IPS-NIHi7 (cell line): Measurements from ENCODE around the gene STX12.

Experiments used
- DNase-seq: peaks from one replicate; pipeline ENCODE4 v3.0.0; 2012; ENCODE audit warnings: mixed read lengths; ENCODE audit errors: extremely low spot score

Gene STX12

DNA sequence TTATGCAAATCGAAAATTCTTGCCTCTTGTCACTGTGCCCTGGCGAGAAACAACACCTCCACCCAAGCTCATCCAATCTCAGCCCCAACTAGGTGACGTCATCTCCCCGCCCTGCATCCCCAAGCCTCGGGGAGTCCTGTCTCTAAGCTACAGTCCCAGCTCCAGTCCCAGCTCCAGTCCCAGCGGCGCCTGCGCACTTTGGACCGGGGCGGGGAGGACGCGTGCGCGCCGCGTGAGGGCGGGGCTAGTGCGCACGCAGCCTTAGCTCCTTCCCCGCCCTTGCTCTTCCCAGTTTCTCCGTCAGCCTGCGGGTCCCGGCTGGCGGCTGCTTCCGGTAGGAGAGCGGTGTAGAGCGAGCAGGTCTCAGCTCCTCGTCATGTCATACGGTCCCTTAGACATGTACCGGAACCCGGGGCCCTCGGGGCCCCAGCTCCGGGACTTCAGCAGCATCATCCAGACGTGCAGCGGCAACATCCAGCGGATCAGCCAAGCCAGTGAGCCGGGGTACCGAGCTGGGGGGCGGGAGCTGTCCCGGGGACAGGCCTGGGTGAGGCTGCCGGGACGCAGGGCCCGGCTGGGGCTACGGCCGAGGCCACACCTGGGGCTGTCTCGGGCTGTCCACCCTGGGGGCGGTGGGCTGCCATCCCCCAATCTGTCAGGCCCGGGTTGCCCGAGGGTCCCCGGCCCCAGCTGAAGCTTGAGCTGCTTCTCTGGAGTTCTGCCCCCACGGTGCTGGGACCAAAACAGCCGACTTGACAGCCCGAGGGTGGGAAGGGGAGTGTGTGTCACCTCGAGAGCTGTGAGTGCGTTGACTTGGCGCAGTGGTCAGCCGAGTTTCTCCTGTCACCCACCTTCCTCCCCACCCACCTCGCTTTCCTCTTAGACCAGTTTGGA, at the start of gene STX12:
TSS of gene STX12 (plus strand) at position 288 of the 894 bp plus-strand sequence. CDS start at position 377, 89 bp downstream.
- peak; percentile 100 for DNase-seq

DNA sequence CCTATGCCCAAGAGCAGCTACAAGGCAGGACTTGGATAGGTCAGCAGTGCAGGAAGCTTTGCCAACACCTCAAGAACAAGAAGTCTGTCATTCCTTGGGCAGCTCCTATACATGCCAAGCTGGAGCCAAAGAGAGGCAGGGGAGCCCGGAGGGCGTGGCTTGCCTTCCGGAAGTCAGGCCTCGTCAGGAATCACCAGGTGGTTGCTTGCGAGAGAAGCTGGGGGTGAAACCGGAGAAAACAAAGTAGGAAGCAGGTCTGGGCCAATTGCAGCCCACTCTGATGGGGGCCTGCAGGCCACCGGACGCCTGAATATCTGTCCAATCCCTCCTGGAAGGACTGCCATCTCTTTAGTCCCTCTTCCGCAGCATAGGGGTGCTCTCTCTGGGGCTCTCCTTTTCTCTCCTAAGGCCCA, 48.1 kb upstream of the STX12 start:
- peak; percentile 59 for DNase-seq

DNA sequence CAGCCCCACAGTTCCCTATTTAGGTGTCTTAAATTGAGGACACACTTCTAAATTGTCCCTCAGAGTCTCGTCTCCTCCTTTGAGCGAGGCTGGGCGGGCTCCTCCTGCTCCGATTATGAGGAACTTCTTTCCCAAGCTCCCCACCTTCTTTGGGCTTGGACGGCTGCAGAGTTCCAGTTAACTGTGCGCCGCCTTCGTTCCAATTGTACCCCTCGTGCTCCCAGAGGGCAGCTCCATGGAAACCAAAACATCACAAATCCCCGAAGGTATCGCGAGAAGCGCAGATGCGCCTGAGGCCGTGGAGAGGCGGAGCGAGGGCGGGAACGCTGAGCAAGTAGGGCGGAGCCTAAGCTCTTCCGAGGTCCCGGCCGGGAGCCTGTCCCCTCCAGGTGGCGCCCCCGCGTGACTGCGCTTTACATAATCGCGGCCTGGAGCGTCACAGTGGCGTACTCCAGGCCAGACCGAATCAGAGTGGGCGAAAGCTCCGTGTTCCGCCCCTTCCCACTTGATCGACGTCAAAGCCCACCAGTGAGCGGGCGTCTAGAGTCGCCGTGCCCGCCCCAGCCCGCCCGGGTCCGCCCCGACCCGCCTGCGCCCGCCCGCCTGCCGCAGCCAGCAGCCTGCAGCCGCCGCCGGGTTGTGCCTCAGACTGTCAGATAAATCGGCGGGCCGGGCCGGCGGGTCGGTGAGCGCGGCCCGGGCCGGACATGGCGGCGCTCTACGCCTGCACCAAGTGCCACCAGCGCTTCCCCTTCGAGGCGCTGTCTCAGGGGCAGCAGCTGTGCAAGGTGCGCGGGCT, 47.4 kb upstream of the STX12 start, which contains the start of gene FAM76A:
TSS of gene FAM76A (plus strand) at position 588 of the 799 bp plus-strand sequence. CDS start at position 708, 120 bp downstream.
- peak; percentile 99 for DNase-seq

DNA sequence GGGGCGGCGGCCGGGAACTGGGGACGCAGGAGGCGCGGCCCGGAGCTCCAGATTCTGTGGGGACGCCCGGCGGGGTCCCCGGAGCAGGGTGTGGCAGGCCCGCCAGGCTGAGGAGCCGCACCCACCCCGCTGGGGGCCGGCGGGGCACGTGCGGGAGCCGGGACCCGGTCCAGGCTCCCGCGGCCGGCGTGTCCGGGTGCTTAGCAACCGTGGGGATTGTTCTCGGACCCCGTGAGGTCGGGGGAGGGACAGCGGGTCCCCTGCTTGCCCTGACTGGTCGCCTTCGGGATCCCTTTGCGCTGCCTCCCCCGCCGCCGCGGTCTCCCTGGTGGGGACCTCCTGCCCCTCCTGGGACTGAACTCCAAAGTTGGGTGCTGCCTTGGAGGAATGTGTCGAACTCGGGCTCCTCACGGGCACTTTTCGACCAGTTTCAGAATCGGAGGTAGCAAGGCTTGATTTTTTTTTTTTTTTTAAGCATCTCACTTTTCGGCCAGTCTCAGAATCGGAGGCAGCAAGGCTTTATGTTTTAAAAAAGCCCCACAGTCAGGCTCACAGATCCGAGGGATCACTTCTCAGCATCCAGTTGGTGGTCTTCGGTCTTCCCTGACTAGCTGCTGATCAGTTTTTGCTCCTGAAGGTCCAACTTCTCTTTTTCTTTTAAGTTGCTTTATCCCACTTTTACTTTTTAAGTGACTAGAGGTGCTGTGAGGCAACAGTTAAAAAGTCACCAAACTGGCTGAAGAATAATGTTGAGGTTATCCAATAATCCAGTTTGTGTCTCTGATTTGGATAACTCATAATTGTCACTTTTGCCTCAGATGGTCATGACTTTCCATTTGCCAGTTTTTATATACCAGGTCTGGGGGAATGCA, 46.6 kb upstream of the STX12 start:
- DNase-seq, result peak; percentile 76

DNA sequence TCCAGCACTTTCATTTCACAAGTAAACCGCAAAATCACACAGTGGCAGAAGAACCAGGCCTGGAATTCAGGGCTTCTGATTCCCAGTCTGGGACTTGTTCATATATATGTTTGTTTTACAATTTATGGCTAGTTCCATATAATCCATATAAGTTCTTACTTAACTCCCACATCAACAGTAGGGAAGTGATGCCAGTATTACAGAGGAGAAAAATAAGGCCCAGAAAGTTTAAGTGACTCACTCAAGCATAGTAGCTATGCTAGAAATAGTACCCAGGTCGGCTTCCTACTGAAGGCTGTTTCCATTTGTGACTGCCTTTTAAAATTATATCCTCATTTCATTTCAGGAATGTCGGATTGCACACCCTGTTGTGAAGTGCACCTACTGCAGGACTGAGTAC, 45.9 kb upstream of the STX12 start:
- no peak for DNase-seq

DNA sequence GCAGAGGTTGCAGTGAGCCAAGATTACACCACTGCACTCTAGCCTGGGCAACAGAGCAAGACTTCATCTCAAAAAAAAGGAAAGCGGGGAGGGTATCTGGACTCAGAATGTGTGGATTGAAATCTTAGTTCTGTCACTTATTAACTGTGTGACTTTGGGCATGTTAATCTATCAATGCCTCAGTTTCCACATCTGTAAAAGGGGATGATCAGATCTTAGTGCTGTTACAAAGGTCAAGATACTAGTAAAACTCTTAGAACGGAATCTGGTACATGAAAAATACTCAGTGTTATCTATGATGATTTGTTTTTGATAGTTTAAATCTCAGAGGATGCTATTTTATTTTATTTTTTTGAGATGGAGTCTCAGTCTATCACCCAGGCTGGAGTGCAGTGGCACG, 36.8 kb upstream of the STX12 start:
- DNase-seq, result no peak

DNA sequence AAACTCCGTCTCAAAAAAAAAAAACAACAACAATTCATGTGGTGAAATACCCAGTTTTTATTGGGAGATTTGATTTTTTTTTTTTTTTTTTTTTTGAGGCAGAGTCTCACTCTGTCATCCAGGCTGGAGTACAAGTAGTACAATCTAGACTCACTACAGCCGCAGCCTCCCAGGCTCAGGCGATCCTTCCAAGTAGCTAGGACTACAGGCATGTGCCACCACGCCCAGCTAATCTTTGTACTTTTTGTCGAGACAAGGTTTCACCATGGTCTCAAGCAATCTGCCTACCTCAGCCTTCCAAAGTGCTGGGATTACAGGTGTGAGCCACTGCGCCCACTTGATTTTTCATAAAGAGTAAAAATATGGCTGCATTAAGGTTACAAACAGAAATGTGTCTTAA, 31.9 kb upstream of the STX12 start:
- no peak for DNase-seq

DNA sequence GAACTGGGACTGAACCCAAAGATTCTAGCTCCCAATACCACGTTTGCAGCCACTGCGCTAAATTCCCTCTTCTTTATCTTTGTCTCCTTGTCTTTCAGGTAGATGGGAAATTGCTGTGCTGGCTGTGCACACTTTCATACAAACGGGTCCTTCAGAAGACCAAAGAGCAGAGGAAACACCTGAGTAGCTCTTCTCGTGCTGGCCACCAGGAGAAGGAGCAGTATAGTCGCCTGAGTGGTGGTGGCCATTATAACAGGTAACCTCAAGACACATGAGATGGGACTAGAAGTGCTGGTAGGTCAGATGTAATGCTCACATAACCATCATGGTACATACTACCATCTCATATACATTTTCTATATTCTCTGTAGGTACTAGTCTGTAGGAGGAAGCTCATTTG, 28.5 kb upstream of the STX12 start:
- no peak for DNase-seq

DNA sequence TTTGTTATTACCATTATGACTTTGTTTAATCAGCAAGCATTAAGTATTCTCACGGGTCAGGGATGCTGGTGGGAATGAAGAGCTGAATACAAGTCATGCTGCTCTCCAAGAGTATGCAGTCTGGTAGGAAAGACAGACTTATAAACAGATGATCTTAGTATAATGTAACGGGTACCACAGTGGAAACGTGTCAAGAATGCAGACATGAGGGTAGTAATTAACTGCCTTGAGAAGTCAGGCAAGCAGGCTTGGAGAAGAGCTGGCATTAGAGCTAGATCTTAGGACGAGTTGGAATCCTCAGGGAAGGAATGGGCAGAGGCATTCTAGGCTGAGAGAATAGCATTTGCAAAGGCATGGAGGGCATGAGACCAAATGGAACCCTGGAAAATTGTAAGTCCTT, 27.6 kb upstream of the STX12 start:
- no peak for DNase-seq

DNA sequence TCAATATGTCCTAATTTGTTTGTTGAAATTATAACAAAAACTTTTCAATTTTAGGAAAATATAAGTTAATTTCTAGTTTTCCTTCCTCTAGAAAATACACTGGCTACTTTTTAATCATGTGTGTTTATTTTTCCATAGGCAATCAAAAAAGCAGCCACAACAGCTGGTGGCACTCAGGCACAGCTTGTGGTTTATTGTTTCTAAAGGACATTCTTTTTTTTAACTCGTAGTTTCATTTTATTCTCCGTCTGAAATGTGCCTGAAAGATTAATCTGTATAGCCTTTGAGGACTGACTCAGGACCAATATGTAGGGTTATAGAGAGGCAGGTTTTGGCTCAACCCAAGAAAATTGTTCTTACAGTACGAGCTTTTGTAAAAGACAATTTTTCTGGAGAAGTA, 20.7 kb upstream of the STX12 start:
- no peak for DNase-seq

DNA sequence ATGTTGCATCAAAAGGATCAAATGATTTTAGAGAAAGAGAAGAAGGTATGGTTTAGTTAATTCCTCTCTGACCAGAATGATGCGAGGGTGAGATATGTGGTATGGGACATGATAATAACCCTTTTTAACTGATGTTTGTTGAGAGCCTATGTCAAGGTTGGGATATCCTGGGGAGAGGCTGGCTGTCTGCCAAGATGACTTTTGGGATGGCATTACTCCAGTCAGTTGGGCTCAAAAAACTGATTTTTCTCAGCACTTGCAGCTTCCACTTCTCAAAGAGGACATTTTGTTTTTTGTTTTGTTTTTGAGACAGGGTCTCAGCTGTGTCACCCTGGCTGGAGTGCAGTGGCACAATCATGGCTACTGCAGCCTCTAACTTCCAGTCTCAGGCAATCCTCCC, 17.7 kb upstream of the STX12 start:
- no peak for DNase-seq

DNA sequence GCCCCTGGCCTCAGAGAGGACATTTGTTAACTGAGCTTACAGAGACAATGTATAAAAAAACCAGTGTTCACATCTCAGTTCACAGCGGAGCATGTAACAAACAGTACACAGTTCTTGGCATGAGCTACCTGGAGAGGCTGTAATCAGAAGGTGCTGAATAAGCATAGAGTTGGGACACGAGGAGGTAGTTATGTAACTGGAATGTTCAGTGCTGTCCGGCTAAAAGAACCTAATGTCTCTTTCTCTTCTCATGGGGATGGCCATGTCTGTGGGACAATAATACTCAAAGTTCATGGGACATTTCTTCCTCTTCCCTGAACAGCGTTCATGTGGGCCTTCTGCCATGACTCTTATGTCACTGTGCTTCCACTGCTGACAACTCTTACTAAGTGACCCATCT, 17.2 kb upstream of the STX12 start:
- no peak for DNase-seq

DNA sequence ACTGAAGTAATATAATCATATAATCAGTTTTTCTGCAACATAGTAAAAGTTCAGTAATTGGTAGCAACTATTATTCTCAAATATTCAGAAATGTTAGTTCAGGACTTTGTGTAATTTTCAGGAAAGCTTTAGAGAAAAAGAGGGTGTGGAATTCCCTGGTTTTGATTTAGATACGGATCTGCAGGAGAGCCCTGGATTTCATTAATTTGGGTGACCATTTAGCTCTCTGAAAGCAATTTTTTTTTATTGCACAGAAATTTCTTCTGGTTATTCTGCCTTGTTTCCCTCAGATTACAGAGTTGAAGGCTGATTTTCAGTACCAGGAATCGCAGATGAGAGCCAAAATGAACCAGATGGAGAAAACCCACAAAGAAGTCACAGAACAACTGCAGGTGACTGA, 13.8 kb upstream of the STX12 start:
- no peak for DNase-seq

DNA sequence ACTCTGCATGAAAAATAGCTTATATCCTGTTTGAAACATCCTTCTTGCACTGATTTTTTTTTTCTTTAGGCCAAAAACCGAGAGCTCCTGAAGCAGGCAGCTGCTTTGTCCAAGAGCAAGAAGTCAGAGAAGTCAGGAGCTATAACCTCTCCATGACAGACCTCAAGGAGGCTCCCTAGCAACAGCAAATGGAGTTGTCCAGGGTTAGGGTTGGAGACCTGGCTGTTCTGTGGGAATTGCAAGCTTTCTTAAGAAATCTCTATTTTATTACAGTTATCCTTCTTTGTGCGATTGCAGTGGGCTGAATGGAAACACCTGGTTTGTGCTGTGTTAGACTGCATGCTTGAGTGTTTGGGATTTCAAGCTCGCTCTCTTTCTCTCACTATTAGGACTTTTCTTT, 12.6 kb upstream of the STX12 start:
- peak; percentile 18 for DNase-seq

DNA sequence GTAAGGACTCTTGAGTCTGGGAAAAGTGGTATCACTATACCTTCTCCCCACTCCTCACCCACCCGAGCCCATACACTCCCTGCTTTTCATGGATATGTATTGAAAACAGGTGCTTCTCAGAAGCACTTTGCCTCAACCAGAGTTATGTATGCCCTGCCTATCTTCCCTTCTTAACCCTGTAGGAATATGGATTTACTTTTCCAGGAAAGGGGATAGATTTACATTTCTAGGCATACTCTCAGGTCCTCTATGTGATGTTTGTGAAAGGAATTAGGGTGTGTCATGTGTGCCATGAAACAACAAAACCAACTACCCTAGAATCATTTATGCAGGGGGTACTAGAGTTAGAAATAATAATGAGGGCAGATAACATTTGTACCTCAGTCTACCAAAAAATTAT, 11.0 kb upstream of the STX12 start:
- no peak for DNase-seq

DNA sequence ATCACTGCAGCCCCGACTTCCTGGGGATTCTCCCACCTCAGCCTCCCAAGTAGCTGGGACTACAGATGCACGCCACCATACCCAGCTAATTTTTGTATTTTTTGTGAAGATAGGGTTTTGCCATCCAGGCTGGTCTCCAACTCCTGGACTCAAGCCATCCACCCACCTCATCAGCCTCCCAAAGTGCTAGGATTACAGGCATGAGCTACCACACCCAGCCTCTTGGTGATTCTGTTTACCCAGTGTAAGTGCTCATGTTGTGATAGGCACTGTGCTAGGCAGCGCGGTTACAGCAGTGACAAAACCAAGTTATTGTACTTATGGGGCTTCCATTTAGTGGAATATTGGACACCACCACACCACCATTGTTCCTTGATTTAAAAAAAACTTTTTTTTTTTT, 9.7 kb upstream of the STX12 start:
- DNase-seq, result no peak

DNA sequence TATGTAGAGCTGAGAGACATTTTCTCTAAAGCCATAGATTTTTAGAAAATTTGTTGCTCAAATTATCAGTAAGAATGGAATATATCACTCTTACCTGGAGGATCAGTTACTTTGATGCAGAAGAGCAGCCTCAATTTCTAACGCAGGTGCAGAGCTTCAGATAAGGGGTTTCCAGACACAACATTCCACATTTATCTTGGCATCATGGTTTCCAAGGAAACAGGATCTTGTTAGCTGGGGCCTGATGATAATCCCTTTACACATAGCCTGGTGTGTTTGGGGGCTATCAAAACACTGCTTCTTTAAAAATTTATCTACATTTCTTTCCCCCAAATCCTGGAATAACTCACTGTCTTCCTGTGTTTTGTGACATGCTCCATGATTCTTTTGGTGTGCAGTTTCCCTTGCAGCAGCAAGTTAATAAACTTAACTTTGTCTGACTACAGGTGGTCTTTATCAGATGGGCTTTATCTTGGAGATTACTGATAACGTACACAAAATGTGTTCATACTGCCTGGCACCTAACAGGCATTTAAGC, 2.7 kb upstream of the STX12 start:
- no peak for DNase-seq

DNA sequence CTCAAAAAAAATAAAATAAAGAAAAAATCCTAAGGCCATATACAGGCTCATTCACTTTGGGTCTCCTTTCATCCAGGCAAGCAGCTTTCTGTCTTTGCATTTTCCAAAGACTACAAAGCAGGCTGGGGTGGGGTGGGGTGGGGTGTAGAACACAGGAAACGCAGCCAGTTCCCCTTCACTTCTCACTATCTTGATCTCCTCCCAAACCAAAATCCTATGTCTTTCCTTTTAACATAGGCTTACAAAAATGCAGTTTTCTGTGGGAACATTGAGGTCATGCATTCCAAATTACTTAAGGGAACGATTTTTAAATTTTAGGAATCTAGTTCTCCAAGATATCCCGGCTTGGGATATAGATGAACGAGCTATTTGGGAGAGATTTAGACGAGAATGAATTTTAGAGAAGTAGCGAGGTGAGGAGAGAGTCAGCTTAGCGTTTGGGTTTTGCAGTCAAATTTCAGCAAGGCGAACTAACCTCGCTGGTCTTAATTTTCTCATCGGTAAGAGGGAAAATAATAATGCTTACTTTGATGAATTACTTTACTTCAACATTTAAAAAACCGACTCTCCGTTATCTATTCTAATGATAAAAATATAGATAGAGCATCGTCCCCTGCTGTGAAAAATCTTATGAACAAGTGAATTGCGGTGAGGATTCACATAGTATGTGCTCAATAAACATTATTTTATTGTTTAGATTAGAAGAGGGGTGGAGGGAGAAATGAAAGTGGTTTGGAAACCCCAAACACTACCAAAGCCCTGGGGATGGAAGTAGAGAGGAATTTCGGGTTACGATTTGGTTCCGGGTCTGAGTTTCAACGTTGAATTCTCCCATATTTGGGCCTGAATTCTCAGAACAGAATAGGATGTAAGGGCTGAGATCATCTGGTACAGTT, 735 bp upstream of the STX12 start:
- DNase-seq, result no peak

DNA sequence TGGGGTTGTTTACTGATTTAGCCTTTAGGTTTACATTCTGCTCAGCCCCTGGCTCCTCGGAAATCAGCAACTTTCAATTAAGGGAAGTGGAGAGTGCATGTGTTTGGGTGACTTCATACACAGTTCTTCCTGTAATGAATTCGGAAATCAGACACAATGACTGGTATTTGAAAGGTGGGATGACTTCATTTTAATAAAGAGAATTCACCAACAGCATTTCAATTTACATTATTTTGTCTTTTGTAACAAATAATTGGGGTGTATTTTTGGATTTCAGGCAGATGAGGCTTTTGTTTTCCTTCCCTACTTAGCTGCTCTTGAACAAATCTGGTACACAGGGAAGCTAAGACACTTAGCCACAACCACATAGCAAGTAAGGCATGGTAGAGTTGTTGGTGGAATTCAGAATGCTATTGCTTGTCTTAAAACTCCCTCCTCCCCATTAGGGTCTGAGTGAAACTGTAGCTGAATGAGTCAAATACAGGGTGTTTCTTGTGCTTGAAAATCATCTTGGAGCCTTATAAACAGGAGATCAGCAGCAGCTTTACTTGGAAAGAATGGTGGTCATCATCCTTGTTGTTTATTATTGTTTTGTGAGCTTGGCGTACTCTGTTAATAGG, 917 bp downstream of the STX12 start:
- DNase-seq, result no peak

DNA sequence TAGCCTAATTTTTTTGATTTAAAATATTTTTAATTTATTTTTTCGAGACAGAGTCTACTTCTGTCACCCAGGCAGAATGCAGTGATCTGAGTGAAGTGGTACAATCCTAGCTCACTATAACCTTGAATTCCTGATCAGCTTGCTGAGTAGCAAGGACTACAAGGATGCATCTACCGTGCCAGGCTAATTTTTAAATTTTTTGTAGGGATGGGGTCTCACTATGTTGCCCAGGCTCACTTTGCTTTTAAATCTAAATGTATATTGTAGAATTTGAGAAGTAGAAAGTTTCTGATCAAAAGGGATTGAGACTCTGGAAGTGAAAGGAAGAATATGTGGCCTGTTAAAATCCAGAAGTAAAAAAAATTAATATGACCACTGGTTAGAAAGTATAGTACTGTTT, 1.6 kb downstream of the STX12 start:
- DNase-seq, result no peak
